Measurements from ENCODE around the gene XPO1.

Gene XPO1

GRCh38 chr2:61439241-61440002, 98.7 kb downstream of the XPO1 start:
- Histone ChIP-seq H3K4me1 (ENCODE audit: control insufficient read depth, insufficient read depth, low read length) (peaks cover 6% of the 10 kb centered on the region), H3K27me3 (ENCODE audit: control insufficient read depth, insufficient read depth, low read length) (no peaks in the 10 kb centered on the region), H3K4me3 (ENCODE audit: low read length) (no peak overlapping the region), H3K9ac (ENCODE audit: low read depth, low read length) (no peak overlapping the region), H3K4me2 (ENCODE audit: low read length) (no peak overlapping the region), H3K9me3 (replicated peaks; ENCODE audit: low read length) (no peaks in the 10 kb centered on the region), H3K36me3 (ENCODE audit: insufficient read depth, low read length) (no peaks in the 10 kb centered on the region)

GRCh38 chr2:61438670-61439069, 99.5 kb downstream of the XPO1 start:
- H3K27me3 ChIP-seq (ENCODE audit: control insufficient read depth, insufficient read depth, low read length) = no peaks in the 10 kb centered on the region

GRCh38 chr2:61437170-61437569, 101.0 kb downstream of the XPO1 start:
- Histone ChIP-seq H3K27me3 (ENCODE audit: control insufficient read depth, insufficient read depth, low read length) (no peaks in the 10 kb centered on the region), H3K36me3 (ENCODE audit: insufficient read depth, low read length) (no peaks in the 10 kb centered on the region), H3K4me3 (ENCODE audit: low read length) (no peak overlapping the region), H3K9me3 (replicated peaks; ENCODE audit: low read length) (no peaks in the 10 kb centered on the region), H3K4me1 (ENCODE audit: control insufficient read depth, insufficient read depth, low read length) (peaks cover 6% of the 10 kb centered on the region), H3K4me2 (ENCODE audit: low read length) (no peak overlapping the region), H3K9ac (ENCODE audit: low read depth, low read length) (no peak overlapping the region)

More at GRCh38 chr2:61438670-61439069, 99.5 kb downstream of the XPO1 start:
- no peak overlapping the region for H3K4me3 ChIP-seq (ENCODE audit: low read length)
- H3K4me1 ChIP-seq (ENCODE audit: control insufficient read depth, insufficient read depth, low read length) = peaks cover 6% of the 10 kb centered on the region
- no peak overlapping the region for H3K4me2 ChIP-seq (ENCODE audit: low read length)
- H3K9me3 ChIP-seq (replicated peaks; ENCODE audit: low read length) = no peaks in the 10 kb centered on the region
- H3K9ac ChIP-seq (ENCODE audit: low read depth, low read length) = no peak overlapping the region
- no peaks in the 10 kb centered on the region for H3K36me3 ChIP-seq (ENCODE audit: insufficient read depth, low read length)

GRCh38 chr2:61436092-61436491, 102.1 kb downstream of the XPO1 start:
- no peak overlapping the region for H3K4me2 ChIP-seq (ENCODE audit: low read length)
- no peak overlapping the region for H3K4me3 ChIP-seq (ENCODE audit: low read length)

GRCh38 chr2:61435291-61435690, 102.9 kb downstream of the XPO1 start:
- Histone ChIP-seq H3K4me1 (ENCODE audit: control insufficient read depth, insufficient read depth, low read length) (peaks cover 6% of the 10 kb centered on the region), H3K36me3 (ENCODE audit: insufficient read depth, low read length) (no peaks in the 10 kb centered on the region), H3K9me3 (replicated peaks; ENCODE audit: low read length) (no peaks in the 10 kb centered on the region), H3K4me2 (ENCODE audit: low read length) (no peak overlapping the region), H3K9ac (ENCODE audit: low read depth, low read length) (no peak overlapping the region), H3K27me3 (ENCODE audit: control insufficient read depth, insufficient read depth, low read length) (no peaks in the 10 kb centered on the region), H3K4me3 (ENCODE audit: low read length) (no peak overlapping the region)

More at GRCh38 chr2:61436092-61436491, 102.1 kb downstream of the XPO1 start:
- no peaks in the 10 kb centered on the region for H3K36me3 ChIP-seq (ENCODE audit: insufficient read depth, low read length)
- H3K9me3 ChIP-seq (replicated peaks; ENCODE audit: low read length) = no peaks in the 10 kb centered on the region
- no peaks in the 10 kb centered on the region for H3K27me3 ChIP-seq (ENCODE audit: control insufficient read depth, insufficient read depth, low read length)
- H3K4me1 ChIP-seq (ENCODE audit: control insufficient read depth, insufficient read depth, low read length) = peaks cover 6% of the 10 kb centered on the region
- H3K9ac ChIP-seq (ENCODE audit: low read depth, low read length) = no peak overlapping the region

- no peak overlapping the region for H3K4me2 ChIP-seq (ENCODE audit: low read length)
- no peaks in the 10 kb centered on the region for H3K9me3 ChIP-seq (replicated peaks; ENCODE audit: low read length)
- H3K36me3 ChIP-seq (ENCODE audit: insufficient read depth, low read length) = no peaks in the 10 kb centered on the region
- no peaks in the 10 kb centered on the region for H3K27me3 ChIP-seq (ENCODE audit: control insufficient read depth, insufficient read depth, low read length)
- no peak overlapping the region for H3K4me3 ChIP-seq (ENCODE audit: low read length)
- peaks cover 6% of the 10 kb centered on the region for H3K4me1 ChIP-seq (ENCODE audit: control insufficient read depth, insufficient read depth, low read length)
- H3K9ac ChIP-seq (ENCODE audit: low read depth, low read length) = no peak overlapping the region
Measured at GRCh38 chr2:61434314-61434713, 103.8 kb downstream of the XPO1 start.

- no peak overlapping the region for H3K9ac ChIP-seq (ENCODE audit: low read depth, low read length)
- H3K27me3 ChIP-seq (ENCODE audit: control insufficient read depth, insufficient read depth, low read length) = no peaks in the 10 kb centered on the region
- no peaks in the 10 kb centered on the region for H3K9me3 ChIP-seq (replicated peaks; ENCODE audit: low read length)
- no peak overlapping the region for H3K4me2 ChIP-seq (ENCODE audit: low read length)
- H3K4me1 ChIP-seq (ENCODE audit: control insufficient read depth, insufficient read depth, low read length) = peaks cover 6% of the 10 kb centered on the region
- H3K4me3 ChIP-seq (ENCODE audit: low read length) = no peak overlapping the region
- no peaks in the 10 kb centered on the region for H3K36me3 ChIP-seq (ENCODE audit: insufficient read depth, low read length)
Measured at GRCh38 chr2:61433606-61434005, 104.5 kb downstream of the XPO1 start.

- no peaks in the 10 kb centered on the region for H3K36me3 ChIP-seq (ENCODE audit: insufficient read depth, low read length)
- H3K4me2 ChIP-seq (ENCODE audit: low read length) = no peak overlapping the region
- H3K9me3 ChIP-seq (replicated peaks; ENCODE audit: low read length) = no peaks in the 10 kb centered on the region
- no peak overlapping the region for H3K4me3 ChIP-seq (ENCODE audit: low read length)
- H3K9ac ChIP-seq (ENCODE audit: low read depth, low read length) = no peak overlapping the region
- peaks cover 6% of the 10 kb centered on the region for H3K4me1 ChIP-seq (ENCODE audit: control insufficient read depth, insufficient read depth, low read length)
- no peaks in the 10 kb centered on the region for H3K27me3 ChIP-seq (ENCODE audit: control insufficient read depth, insufficient read depth, low read length)
Measured at GRCh38 chr2:61432990-61433389, 105.2 kb downstream of the XPO1 start.

- no peaks in the 10 kb centered on the region for H3K36me3 ChIP-seq (ENCODE audit: insufficient read depth, low read length)
- no peak overlapping the region for H3K4me3 ChIP-seq (ENCODE audit: low read length)
- H3K27me3 ChIP-seq (ENCODE audit: control insufficient read depth, insufficient read depth, low read length) = no peaks in the 10 kb centered on the region
- H3K9ac ChIP-seq (ENCODE audit: low read depth, low read length) = no peak overlapping the region
- no peak overlapping the region for H3K4me2 ChIP-seq (ENCODE audit: low read length)
- peaks cover 2% of the 10 kb centered on the region for H3K4me1 ChIP-seq (ENCODE audit: control insufficient read depth, insufficient read depth, low read length)
- no peaks in the 10 kb centered on the region for H3K9me3 ChIP-seq (replicated peaks; ENCODE audit: low read length)
Measured at GRCh38 chr2:61431345-61431744, 106.8 kb downstream of the XPO1 start.

Data from skeletal muscle satellite cell (primary cell).